Stimulated activated naive CD8-positive, alpha-beta T cell treated with anti-CD3 and anti-CD28 coated beads, Interleukin-15, amount 100 ng/mL, for 72 hours (primary cell): ENCODE measurements around the gene TTC4.

ENCODE experiments used
- ATAC-seq: fragments of 150-1000 bp; cut with Tn5 transposase; 2 replicates; pipeline ENCODE4 v1.10.0; 2021; ENCODE audit warnings: mild to moderate bottlenecking, moderate library complexity
- DNase-seq, 2 donors: peaks; one replicate each; pipeline ENCODE4 v3.0.0; 2021 to 2022
- H3K27ac Mint-ChIP-seq, 2 donors: one replicate each; pipeline ENCODE4 v1.8.0; 2022; ENCODE audit warnings: mild to moderate bottlenecking in 2 of 2, mixed read lengths in 2 of 2, moderate library complexity in 2 of 2
- H3K27me3 Mint-ChIP-seq: one replicate; pipeline ENCODE4 v1.8.0; 2022; ENCODE audit warnings: mixed read lengths
- H3K4me1 Mint-ChIP-seq: one replicate; pipeline ENCODE4 v1.8.0; 2022; ENCODE audit warnings: mild to moderate bottlenecking, mixed read lengths
- H3K4me3 Mint-ChIP-seq, 2 donors: one replicate each; pipeline ENCODE4 v1.8.0; 2022; ENCODE audit warnings: mild to moderate bottlenecking in 2 of 2, mixed read lengths in 2 of 2, moderate library complexity in 1 of 2
- H3K9me3 Mint-ChIP-seq, 2 donors: one replicate each; pipeline ENCODE4 v1.8.0; 2022; ENCODE audit warnings: mixed read lengths in 2 of 2

TTC4 gene

GRCh38 chr1:54696262-54696661 is 19.4 kb upstream of the TTC4 start:
- no peak for ATAC-seq
- H3K4me1 Mint-ChIP-seq = no peaks in the 10 kb centered on the region
- H3K27ac Mint-ChIP-seq = no peak overlapping the region
- no peak overlapping the region for H3K4me3 Mint-ChIP-seq
- DNase-seq = no peak
- H3K27me3 Mint-ChIP-seq = peaks cover 9% of the 10 kb centered on the region
- H3K9me3 Mint-ChIP-seq = no peaks in the 10 kb centered on the region

DNA sequence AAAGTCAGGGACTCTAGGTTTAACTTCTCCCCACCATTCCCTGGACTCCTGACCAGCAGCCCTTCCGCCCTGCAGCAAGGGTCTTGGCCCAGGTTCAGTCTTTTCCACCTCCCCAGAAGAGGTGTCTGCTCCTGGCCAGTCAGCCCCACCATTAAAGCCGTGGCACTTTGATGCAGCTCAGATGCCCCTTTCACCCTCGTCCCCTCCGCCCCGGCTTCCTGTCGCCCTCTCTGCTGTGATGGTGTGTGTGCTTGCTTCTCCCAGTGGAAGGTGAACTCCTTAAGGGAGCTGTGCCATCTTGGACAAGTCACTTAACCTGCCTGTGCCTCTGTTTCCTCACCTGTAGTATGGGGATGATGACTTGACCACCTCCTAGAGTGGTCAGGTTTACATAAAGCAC is 17.8 kb upstream of the TTC4 start:
- Mint-ChIP-seq H3K4me3 (no peak overlapping the region), H3K9me3 (no peaks in the 10 kb centered on the region), H3K27ac (peak overlapping the region in 1 of 2 donors; percentile 77), H3K4me1 (no peaks in the 10 kb centered on the region), H3K27me3 (peaks cover 9% of the 10 kb centered on the region)
- DNase-seq (no peak), ATAC-seq (no peak)

GRCh38 chr1:54698346-54698745 is 17.3 kb upstream of the TTC4 start:
- Mint-ChIP-seq H3K4me3 (no peak overlapping the region), H3K27ac (no peak overlapping the region), H3K4me1 (no peaks in the 10 kb centered on the region), H3K9me3 (no peaks in the 10 kb centered on the region), H3K27me3 (peaks cover 9% of the 10 kb centered on the region)
- ATAC-seq (no peak), DNase-seq (no peak)

DNA sequence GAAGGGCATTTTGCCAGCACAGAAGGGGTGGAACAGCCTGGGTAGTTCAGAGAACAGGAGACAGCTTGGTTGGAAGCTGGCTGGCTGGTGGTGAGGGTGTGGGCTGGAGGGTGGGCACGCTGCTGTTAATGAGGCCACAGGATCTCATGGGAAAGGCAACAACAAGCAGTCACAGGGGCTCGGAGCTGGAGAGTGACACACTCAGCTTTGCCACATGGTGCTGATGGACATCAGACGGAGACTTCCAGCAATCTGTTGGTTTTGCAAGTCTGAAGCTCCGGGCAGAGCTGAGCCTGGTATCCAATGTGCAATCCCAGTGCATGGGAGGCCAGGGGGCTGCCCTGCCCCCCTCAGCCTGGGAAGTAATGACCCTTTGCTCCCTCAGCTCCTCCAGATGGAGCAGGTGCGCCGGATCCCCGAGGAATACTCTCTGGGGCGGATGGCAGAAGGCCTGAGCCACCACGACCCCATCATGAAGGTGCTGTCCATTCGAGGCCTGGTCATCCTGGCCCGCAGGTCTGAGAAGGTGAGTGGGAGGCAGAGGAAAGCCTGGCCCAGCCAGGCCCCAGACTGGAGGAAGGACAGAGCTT is 15.6 kb upstream of the TTC4 start:
- no peak overlapping the region for H3K4me3 Mint-ChIP-seq
- no peaks in the 10 kb centered on the region for H3K4me1 Mint-ChIP-seq
- DNase-seq (no peak), ATAC-seq (no peak)
- peaks cover 9% of the 10 kb centered on the region for H3K27me3 Mint-ChIP-seq
- H3K27ac Mint-ChIP-seq = peak overlapping the region in 1 of 2 donors; percentile 75
- no peaks in the 10 kb centered on the region for H3K9me3 Mint-ChIP-seq

- Mint-ChIP-seq H3K4me1 (no peaks in the 10 kb centered on the region), H3K27ac (peak overlapping the region in 1 of 2 donors; percentile 37), H3K27me3 (peaks cover 9% of the 10 kb centered on the region), H3K9me3 (no peaks in the 10 kb centered on the region), H3K4me3 (no peak overlapping the region)
- DNase-seq (no peak), ATAC-seq (no peak)
Measured at GRCh38 chr1:54701066-54701465, 14.6 kb upstream of the TTC4 start.

- ATAC-seq (no peak), DNase-seq (no peak)
- Mint-ChIP-seq H3K4me1 (no peaks in the 10 kb centered on the region), H3K27ac (no peak overlapping the region), H3K9me3 (no peaks in the 10 kb centered on the region), H3K27me3 (peaks cover 9% of the 10 kb centered on the region), H3K4me3 (no peak overlapping the region)
Measured at GRCh38 chr1:54701996-54702395, 13.7 kb upstream of the TTC4 start.

DNA sequence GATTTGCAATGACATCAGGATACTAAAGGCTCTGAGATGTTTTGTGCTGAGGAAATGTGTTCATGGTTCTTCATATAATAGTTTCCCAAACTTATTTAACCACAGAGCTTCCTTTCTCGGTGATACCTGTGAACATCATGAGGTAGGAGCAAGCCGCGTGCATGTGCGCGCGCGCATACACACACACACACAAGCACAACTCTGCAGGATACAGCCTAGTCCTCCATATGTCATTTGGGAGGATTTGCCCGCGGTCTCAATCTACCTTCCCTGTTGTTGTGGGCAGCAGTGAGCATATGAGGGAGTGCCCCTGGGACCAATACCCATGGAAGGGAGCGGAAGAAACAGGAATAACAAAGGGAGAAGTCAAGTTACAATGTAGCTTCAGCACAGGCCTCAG is 12.2 kb upstream of the TTC4 start:
- ATAC-seq (no peak), DNase-seq (no peak)
- no peaks in the 10 kb centered on the region for H3K4me1 Mint-ChIP-seq
- no peak overlapping the region for H3K27ac Mint-ChIP-seq
- peaks cover 2% of the 10 kb centered on the region for H3K27me3 Mint-ChIP-seq
- H3K9me3 Mint-ChIP-seq = no peaks in the 10 kb centered on the region
- no peak overlapping the region for H3K4me3 Mint-ChIP-seq

- H3K9me3 Mint-ChIP-seq = no peaks in the 10 kb centered on the region
- H3K4me3 Mint-ChIP-seq = no peak overlapping the region
- ATAC-seq (no peak), DNase-seq (no peak)
- no peak overlapping the region for H3K27ac Mint-ChIP-seq
- H3K4me1 Mint-ChIP-seq = no peaks in the 10 kb centered on the region
- no peaks in the 10 kb centered on the region for H3K27me3 Mint-ChIP-seq
Measured at GRCh38 chr1:54705153-54705552, 10.5 kb upstream of the TTC4 start.

DNA sequence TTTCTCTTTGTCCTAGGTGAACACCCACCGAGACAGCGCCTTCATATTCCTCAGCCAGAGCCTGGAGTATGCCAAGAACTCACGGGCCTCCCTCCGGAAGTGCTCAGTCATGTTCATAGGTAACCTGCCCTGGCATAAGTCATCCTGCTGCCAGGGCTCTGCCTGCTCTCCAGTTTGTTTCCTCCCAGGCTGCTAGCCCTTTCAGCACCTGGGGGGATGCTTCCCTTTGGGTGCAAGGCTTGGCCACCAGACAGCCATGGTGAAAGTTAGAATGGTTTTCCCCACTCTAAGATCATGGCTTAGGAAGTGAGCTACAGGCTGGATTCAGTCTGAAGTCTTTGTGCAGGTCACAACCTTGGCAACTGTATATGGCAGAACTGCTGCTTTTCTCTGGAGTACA is 9.2 kb upstream of the TTC4 start:
- no peaks in the 10 kb centered on the region for H3K27me3 Mint-ChIP-seq
- H3K4me3 Mint-ChIP-seq = no peak overlapping the region
- H3K27ac Mint-ChIP-seq = no peak overlapping the region
- DNase-seq (no peak), ATAC-seq (no peak)
- no peaks in the 10 kb centered on the region for H3K9me3 Mint-ChIP-seq
- H3K4me1 Mint-ChIP-seq = no peaks in the 10 kb centered on the region

GRCh38 chr1:54708385-54708784 is 7.3 kb upstream of the TTC4 start:
- ATAC-seq (no peak), DNase-seq (no peak)
- Mint-ChIP-seq H3K9me3 (no peaks in the 10 kb centered on the region), H3K27me3 (no peaks in the 10 kb centered on the region), H3K27ac (peak overlapping the region in 1 of 2 donors; percentile 0), H3K4me1 (no peaks in the 10 kb centered on the region), H3K4me3 (no peak overlapping the region)

DNA sequence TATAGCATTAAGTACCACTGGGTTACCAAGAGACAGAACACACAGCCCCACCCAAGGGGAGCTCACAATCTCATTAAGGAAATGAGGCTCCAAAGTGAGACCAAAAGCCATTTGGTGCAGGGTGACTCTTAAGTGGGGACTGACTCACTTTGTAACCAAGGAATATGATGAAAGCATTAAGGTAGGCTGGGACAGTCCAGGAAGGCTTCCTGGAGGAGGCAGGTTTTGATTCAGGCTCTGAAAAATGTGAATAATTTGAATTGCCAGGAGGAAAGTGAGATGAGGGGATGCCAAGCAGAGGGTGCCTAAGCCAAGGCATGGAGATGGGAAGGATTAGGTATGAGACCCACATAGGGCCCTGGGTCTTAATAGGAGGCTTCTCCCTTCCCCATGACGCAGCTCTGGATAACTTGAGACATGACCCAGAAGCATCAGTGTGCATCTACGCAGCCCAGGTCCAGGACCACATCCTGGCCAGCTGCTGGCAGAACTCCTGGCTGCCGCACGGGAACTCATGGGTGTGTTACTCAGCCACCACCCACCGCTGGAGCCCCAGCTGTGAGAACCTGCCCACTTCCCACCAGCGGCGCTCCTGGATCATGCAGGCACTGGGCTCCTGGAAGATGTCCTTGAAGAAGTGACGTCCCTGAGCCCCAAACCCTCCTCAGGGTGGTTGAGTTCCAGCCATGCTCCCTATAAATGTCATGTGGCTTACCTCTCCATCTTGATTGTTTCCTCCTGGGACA is 5.9 kb upstream of the TTC4 start:
- Mint-ChIP-seq H3K9me3 (no peaks in the 10 kb centered on the region), H3K27ac (peak overlapping the region in 1 of 2 donors; percentile 64), H3K4me3 (no peak overlapping the region), H3K27me3 (no peaks in the 10 kb centered on the region), H3K4me1 (peaks cover 1% of the 10 kb centered on the region)
- DNase-seq (no peak), ATAC-seq (no peak)

DNA sequence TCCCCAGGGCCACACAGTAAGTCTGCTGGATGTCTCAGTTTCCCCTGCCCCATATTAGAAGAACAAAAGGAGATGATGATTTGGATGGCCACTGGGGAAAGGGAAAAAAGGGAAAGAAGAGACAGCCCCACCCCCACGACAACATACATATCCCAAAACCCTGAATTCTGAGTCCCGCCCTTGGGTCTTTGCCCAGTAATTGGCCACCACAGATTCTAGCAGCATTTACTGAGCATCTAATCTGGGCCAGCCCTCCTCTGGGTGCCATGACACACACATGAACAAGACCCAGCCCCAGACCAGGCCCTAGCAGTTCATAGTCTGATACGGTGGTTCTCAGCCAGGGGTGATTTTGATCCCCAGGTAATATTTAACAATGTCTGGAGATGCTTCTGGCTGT is 5.2 kb upstream of the TTC4 start:
- no peak for DNase-seq
- Mint-ChIP-seq H3K4me3 (no peak overlapping the region), H3K27me3 (no peaks in the 10 kb centered on the region), H3K9me3 (no peaks in the 10 kb centered on the region), H3K27ac (no peak overlapping the region), H3K4me1 (peaks cover 8% of the 10 kb centered on the region)
- ATAC-seq = no peak

GRCh38 chr1:54710841-54711240 is 4.8 kb upstream of the TTC4 start:
- no peak for ATAC-seq
- H3K27ac Mint-ChIP-seq = no peak overlapping the region
- DNase-seq = no peak
- no peaks in the 10 kb centered on the region for H3K27me3 Mint-ChIP-seq
- H3K9me3 Mint-ChIP-seq = no peaks in the 10 kb centered on the region
- no peak overlapping the region for H3K4me3 Mint-ChIP-seq
- H3K4me1 Mint-ChIP-seq = peaks cover 10% of the 10 kb centered on the region

DNA sequence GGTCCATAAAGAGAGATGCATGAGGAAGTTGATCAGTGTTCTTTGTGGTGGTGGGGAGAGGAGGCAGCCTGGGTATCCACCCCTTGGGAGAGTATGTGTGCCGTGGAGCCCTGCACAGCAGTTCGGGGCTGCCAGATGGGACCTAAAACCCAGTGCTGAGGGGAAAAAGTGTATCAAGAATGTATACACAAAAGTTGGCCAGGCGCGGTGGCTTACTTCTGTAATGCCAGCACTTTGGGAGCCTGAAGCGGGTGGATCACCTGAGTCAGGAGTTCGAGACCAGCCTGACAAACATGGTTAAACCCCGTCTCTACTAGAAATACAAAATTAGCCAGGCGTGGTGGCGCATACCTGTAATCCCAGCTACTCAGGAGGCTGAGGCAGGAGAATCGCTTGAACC is 4.1 kb upstream of the TTC4 start:
- peaks cover 15% of the 10 kb centered on the region for H3K4me1 Mint-ChIP-seq
- no peak for DNase-seq
- peak overlapping the region in 1 of 2 donors; percentile 63 for H3K27ac Mint-ChIP-seq
- ATAC-seq = no peak
- no peaks in the 10 kb centered on the region for H3K27me3 Mint-ChIP-seq
- no peaks in the 10 kb centered on the region for H3K9me3 Mint-ChIP-seq
- no peak overlapping the region for H3K4me3 Mint-ChIP-seq

DNA sequence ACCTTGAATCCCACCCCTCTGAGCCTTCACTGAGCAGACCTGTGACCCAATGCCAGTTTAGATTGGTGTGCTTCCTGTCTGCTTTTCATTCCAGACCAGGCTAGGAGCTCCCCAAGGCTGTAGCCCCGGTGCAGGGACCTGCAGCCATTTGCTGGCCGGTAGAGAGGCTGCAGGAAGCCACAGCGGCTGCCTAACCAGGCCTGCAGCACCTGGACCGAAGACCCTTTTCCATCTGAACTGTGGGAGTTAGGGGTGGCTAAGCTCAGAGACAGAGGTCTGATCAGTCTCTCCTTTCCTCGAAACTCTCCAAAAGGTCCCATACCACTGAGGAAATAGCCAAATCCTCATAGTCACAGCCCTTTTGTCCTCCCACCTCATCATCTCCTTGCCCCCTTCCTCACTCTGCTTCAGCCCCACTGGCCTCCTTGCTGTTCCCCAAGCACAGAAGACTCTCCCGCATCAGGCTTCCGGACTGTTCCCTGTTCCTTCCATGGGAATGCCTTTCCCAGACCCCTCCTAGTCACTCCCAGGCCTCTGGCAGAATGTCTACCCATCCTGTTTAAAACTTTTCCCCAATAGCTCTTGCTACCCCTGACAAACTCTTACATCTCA is 674 bp upstream of the TTC4 start:
- Mint-ChIP-seq H3K4me3 (peak overlapping the region; percentile 87 to 92), H3K9me3 (no peaks in the 10 kb centered on the region), H3K27ac (peak overlapping the region; percentile 79 to 98), H3K27me3 (no peaks in the 10 kb centered on the region), H3K4me1 (peaks cover 37% of the 10 kb centered on the region)
- DNase-seq = no peak
- no peak for ATAC-seq

GRCh38 chr1:54716299-54717047 is 812 bp downstream of the TTC4 start:
- Mint-ChIP-seq H3K4me3 (peak overlapping the region; percentile 87 to 92), H3K27ac (peak overlapping the region; percentile 94 to 98), H3K27me3 (no peaks in the 10 kb centered on the region), H3K9me3 (no peaks in the 10 kb centered on the region), H3K4me1 (peaks cover 37% of the 10 kb centered on the region)
- DNase-seq (no peak), ATAC-seq (peak; percentile 1)
